ENCODE data around the gene CCL26. TPM values are rescaled to one million over a fixed set of nuclear protein-coding genes. Genes with fewer than 3 reads are reported as not detected.
"Not testable (repeated sequence)": the region's sequence is repeated elsewhere in the genome, so short reads cannot be mapped to it uniquely, and the experiment has no call there.

Gene CCL26
- total and polyA plus RNA-seq, 2 of the 13 experiments (the other 11 are each of a cell fraction or from before 2014, with no cell fraction given): 0.16 TPM; not detected in 1

DNA sequence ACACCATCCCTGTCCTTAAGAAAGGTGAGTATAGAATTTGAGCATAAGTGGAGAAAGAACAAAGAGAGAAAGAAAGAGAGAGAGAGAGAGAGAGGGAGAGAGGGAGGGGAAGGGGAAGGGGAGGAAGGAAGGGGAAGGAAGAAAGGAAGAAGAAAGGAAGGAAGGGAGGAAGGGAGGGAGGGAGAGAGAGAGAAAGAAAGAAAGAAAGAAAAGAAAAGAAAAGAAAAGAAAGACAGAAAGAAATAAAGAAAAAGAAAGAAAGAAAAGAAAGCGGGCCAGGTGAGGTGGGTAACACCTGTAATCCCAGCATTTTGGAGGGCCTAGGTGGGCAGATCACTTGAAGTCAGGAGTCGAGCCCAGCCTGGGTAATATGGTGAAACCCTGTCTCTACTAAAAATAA, 21.7 kb upstream of the CCL26 start:
- POLR2A ChIA-PET: no interaction called here

DNA sequence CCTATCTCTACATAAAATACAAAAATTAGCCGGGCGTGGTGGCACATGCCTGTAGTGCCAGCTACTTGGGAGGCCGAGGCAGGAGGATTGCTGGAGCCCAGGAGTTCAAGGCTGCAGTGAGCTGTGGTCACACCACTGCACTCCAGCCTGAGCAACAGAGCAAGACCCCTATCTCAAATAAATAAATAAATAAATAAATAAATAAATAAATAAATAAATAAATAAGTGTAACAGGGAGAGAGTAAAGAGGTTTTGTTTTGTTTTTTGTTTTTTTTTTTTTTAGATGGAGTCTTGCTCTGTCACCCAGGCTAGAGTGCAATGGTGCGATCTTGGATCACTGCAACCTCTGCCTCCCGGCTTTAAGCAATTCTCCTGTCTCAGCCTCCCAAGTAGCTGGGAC, 20.6 kb upstream of the CCL26 start:
- H3K79me2 ChIP-seq (ENCODE audit: insufficient read depth, low read length); BruUV-seq (replicated peaks); ATAC-seq; intact Hi-C loops (cut with micrococcal nuclease; ENCODE audit: unreplicated experiment); CTCF ChIA-PET (ENCODE audit: low intra/inter-chr PET ratio, low total read pairs); H3K27me3 ChIP-seq (ENCODE audit: control insufficient read depth in 1 of 2, insufficient read depth in 2 of 2, low read length in 2 of 2); H3K4me1 ChIP-seq (ENCODE audit: insufficient read depth, low read length); H3K9me3 ChIP-seq (ENCODE audit: low read length); H3K36me3 ChIP-seq (replicated peaks in 1 of 2; ENCODE audit: control insufficient read depth in 1 of 2, insufficient read depth in 2 of 2, low read length in 2 of 2); DNase-seq (ENCODE audit: low spot score); H3K27ac ChIP-seq (ENCODE audit: extremely low read length, insufficient read depth, low read length); H3K4me2 ChIP-seq (ENCODE audit: low read depth, low read length); in situ Hi-C loops (cut with HindIII; ENCODE audit: extremely low pct_ligation_motif_present, low pct_unique_long_range_greater_than_20kb); POLR2A ChIA-PET; H3K4me3 ChIP-seq (replicated peaks in 1 of 3; ENCODE audit: insufficient read depth in 1 of 3, low read depth in 2 of 3, low read length in 3 of 3); FAIRE-seq; H2AFZ ChIP-seq (ENCODE audit: low read length); H4K20me1 ChIP-seq (ENCODE audit: insufficient read depth, low read length); H3K9ac ChIP-seq (ENCODE audit: insufficient read depth, low read depth, low read length): not testable (repeated sequence)
- 84% methylated on average over 5 of the region's 5 CpGs for WGBS (ENCODE audit: low lambda C conversion rate)

More for the DNA sequence above, 21.7 kb upstream of the CCL26 start:
- no peaks in the 10 kb centered on the region for H3K36me3 ChIP-seq (replicated peaks in 1 of 2; ENCODE audit: control insufficient read depth in 1 of 2, insufficient read depth in 2 of 2, low read length in 2 of 2)
- no peak overlapping the region for H3K27ac ChIP-seq (ENCODE audit: extremely low read length, insufficient read depth, low read length)
- no peak overlapping the region for H3K9ac ChIP-seq (ENCODE audit: insufficient read depth, low read depth, low read length)
- H3K4me3 ChIP-seq (replicated peaks in 1 of 3; ENCODE audit: insufficient read depth in 1 of 3, low read depth in 2 of 3, low read length in 3 of 3): no peak overlapping the region
- WGBS (ENCODE audit: low lambda C conversion rate): 46% methylated on average over 2 of the region's 2 CpGs
- TF ChIP-seq PRDM10 (CRISPR knock-in tag; IDR thresholded peaks at IDR 0.05; ENCODE audit: low read depth) (no peak), HINFP (CRISPR knock-in tag; IDR thresholded peaks at IDR 0.05; ENCODE audit: low read depth) (no peak)
- in situ Hi-C loops (cut with HindIII; ENCODE audit: extremely low pct_ligation_motif_present, low pct_unique_long_range_greater_than_20kb): no loop called here
- no peaks in the 10 kb centered on the region for H3K9me3 ChIP-seq (ENCODE audit: low read length)
- H3K79me2 ChIP-seq (ENCODE audit: insufficient read depth, low read length): no peaks in the 10 kb centered on the region
- peaks cover 0 to 1% of the 10 kb centered on the region in 2 experiments; a peak in 1 of 5 replicates for H3K27me3 ChIP-seq (ENCODE audit: control insufficient read depth in 1 of 2, insufficient read depth in 2 of 2, low read length in 2 of 2)
- intact Hi-C loops (cut with micrococcal nuclease; ENCODE audit: unreplicated experiment): no loop called here
- CTCF ChIA-PET (ENCODE audit: low intra/inter-chr PET ratio, low total read pairs): no interaction called here
- H3K4me1 ChIP-seq (ENCODE audit: insufficient read depth, low read length): no peaks in the 10 kb centered on the region
- H3K4me2 ChIP-seq (ENCODE audit: low read depth, low read length): no peak overlapping the region
- no TSS peak for BruUV-seq (replicated peaks)
- H2AFZ ChIP-seq (ENCODE audit: low read length): no peak overlapping the region
- no peak for DNase-seq (ENCODE audit: low spot score)
- ATAC-seq: no peak
- H4K20me1 ChIP-seq (ENCODE audit: insufficient read depth, low read length): no peaks in the 10 kb centered on the region
- FAIRE-seq: no peak

Data from HepG2 (cell line).